ENCODE results near the gene PKIG.
A peak's percentile ranks its signal among the peaks of the same experiment; 100 is the strongest.

PKIG gene

DNA sequence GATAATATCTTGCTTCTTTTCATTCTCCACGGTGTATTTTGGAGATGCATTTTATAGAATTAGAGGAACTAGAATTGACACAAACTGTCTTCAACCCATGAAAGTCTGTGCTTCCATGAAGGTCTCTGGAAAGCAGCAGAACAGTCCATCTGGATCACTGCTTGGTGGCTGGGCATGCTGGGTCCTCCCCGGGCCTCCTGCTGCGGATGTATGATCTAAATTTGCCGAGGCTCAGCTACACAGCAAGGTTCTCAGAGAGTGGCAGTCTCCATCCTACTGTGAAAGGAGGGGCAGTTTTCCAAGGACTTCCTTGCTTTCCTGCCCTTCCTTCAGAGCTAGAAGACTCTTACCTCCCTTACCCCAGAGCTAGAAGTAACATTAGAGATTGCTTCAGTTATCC lies 15.1 kb downstream of the PKIG start:
- DNase-seq, result no peak

DNA sequence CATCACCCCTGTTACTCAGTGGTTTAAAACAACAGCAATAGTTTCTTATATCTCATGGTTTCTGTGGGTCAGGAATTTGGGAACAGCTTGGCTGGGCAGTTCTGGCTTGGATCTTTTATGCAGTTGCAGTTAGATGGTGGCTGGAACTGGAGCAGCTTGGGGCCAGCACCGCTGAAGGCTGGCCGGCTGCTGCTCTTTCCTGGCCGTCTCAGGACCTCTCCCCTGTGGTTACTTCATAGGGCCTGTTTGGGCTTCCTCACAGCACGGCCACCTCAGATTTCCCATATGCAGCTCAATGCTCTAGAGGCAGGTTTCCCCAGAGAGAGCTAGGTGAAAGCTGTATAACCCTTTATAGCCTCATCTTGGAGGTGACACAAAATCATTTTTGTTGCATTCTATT lies 15.6 kb downstream of the PKIG start:
- DNase-seq, result no peak

DNA sequence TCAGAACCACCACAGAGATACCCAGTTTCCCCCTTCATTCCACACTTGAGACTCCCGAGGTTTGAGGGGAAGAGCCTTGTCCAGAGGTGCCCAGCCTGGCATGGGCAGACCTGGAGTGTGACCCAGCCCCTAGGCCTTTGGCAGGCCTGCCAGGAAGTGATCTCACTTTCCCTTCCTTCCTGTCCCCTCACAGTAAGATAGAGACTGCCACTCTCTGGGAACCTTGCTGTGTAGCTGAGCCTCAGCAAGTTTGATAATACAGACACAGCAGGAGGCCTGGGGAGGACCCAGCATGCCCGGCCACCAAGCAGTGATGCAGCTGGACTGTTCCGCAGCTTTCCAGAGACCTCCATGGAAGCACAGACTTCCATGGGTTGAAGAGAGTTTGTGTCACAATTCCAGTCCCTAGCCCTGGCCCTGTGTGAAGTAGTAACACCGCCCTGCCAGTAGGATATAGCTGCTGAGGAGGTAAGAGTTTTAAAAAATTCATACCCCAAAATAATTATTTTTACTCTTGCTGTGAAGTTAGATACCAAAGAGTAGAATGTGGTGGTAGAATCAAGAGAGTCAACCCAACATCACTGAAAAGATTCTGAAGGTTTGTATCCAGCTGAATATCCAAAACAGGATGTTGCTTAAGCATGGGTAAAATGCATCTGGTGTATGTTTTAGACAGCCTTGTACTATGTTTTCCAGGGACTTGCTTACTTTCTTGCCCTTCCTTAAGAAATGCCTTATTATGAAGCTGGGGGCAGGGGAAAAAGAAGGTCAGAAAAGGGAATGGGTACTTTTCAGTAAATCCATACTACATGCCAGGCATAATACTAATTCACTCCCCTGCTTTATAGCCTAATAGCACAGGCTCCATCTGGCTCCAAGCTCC lies 16.3 kb downstream of the PKIG start:
- no peak for DNase-seq

DNA sequence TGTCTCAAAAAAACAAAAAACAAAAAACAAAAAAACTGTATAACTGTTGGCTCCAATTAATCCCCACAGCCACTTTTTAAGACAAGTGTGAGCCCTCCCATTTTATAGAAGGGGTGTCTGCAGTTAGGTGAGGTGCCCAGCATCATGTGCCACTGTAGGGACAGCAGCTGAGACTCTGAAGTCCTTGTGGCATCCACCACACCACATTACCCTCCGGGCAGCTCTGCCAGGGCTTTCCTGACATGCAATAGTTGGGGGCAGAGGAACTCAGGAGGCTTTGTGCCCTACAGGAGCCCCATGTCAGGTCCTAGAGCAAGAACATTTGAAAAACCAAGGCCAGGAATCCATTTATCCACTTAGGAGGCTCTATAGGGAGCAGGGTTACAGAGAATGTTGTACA lies 17.3 kb downstream of the PKIG start:
- DNase-seq, result no peak

DNA sequence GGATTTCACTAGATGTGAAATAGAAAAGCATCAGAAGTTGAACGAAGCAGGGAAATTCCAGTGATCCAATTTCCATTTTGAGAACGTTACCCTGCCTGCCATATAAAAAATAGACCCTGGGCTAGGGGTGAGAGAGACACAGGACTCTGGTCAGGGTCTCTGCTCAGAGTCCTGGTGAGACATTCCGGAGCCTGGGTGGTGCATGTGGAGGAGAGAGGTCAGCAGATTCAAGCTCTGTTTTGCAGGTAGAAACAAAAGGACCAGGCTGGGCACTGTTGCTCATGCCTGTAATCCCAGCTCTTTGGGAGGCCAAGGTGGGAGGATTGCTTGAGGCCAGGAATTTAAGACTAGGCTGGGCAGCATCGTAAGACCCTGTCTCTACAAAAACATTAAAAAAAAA lies 17.9 kb downstream of the PKIG start:
- DNase-seq, result no peak

DNA sequence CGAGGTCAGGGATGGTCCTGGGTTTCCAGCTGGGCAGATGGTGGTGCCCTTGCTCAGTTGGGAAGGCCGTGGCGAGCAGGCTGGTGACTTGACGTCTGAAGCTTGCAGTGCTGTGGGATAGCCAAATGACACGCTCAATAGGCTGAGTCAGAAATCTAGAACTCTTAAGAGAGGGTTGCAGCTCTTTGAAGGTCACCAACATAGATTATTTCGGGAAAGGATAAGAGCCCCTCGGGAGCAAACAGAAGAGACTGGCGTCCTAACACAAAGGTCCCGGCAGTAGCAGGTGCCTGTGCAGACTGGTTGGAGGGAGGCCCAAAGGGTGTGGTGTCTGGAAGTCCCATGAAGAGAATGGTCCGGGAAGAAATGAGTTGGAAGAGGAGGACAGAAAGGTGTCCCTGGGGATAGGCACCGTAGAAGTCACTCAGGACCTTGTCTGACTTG lies 18.4 kb downstream of the PKIG start:
- no peak for DNase-seq

DNA sequence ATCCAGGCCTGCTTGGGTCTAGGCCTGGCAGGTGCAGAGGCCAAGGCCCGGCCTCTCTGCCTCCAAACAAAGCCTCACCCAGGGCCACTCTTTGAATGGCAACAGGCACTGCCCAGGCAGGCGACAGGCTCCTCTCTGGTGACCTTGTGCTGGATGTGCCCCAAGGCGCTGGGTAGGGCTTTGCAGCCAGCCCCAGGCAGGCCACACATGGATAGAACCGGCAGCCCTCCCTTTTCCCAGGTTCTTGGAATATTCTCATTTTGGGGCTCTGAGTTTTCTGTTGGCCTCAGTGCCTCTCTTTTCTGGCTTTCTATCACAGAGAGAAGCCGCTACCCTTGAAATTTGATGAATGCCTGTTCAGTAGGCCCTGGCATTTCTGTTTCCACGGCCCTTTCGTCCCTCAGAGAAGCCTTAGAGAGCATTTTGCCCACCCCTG lies 18.9 kb downstream of the PKIG start:
- no peak for DNase-seq

DNA sequence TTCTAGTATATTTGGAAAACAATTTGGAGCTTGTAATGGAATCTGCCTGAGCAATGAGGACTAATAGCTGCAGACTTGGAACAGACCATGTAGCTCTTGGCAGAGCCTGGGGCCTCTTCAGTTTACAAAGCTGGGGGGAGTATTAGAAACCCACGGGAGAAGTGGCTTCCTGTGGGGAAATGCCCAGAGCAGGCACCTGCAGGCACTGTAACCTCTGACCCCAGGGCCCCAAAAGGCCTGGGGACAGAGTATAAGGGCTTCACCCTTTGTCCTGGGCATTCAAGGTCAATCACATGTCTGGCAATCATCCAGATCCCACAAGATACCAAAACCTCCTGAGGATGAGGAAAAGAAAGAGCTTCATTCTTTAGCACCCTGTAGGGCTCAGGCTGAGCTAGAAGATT lies 19.4 kb downstream of the PKIG start:
- no peak for DNase-seq

DNA sequence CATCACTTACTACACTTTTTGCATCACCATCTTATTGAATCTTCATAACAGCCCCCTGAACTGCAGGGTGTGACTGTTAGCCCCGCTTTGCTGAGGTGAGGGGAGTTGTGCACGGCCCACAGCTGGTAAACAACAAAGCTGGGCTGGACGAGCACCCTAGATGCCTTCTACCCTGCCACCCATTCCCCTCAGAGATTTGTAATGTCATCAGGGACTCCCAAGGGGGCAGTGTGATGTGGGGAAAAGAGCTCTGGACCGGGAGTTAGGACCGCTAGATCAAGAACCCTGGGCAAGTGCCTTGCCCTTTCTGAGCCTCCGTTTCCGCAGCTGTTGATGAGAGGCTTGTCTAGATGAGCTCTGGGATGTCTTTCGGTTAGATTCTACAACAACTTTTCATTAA lies 20.9 kb downstream of the PKIG start:
- no peak for DNase-seq

DNA sequence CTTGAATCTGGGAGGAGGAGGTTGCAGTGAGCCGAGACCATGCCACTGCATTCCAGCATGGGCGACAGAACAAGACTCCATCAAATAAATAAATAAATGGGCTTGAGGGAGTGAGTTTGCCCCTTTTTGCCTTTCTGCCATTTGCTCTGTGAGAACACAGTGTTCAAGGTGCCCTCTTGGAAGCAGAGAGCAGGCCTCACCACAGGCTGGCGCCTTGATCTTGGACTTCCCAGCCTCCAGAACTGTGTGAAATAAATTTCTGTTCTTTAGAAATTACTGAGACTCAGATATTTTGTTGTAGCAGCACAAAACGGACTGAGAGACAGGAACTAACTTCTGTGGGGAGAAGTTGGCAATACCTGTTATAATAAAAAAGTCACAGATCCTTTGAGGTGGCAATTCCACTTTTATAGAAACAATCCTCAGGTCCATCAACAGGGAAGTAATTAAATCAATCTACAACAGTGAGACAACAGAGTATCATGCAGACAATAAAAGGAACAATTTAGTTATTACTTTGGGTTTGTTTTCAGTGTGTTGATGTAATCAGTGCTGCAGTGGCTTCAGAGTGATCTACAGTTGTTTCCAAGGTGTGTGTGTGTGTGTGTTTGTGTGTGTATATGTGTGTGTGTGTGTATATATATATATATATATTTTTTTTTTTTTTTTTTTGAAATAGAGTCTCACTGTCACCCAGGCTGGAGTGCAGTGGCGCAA lies 24.5 kb downstream of the PKIG start:
- no peak for DNase-seq

DNA sequence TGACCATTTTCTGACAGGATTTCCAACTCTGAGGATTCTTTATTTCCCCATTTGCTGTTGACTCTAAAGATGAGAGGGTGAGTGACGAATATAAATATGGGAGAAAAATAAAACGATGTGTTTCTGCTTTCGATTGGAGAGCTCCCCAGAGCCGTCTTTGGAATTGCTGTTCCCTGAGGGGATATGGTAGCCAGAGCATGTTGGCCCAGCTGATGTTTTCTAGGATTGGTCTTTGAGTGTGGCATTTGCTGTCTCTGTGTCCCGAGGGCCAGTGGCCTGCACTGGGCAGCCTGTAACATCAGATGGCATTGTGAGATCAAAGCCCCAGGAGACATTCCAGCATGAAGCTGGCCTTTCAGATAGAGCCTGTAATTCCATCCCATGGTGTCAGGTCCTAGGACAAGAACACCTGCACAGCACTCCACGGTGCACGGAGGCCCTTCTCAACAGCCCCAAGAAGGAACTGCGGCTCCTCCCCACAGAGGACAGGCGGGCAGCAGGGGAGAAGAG lies 26.7 kb downstream of the PKIG start:
- DNase-seq, result no peak

DNA sequence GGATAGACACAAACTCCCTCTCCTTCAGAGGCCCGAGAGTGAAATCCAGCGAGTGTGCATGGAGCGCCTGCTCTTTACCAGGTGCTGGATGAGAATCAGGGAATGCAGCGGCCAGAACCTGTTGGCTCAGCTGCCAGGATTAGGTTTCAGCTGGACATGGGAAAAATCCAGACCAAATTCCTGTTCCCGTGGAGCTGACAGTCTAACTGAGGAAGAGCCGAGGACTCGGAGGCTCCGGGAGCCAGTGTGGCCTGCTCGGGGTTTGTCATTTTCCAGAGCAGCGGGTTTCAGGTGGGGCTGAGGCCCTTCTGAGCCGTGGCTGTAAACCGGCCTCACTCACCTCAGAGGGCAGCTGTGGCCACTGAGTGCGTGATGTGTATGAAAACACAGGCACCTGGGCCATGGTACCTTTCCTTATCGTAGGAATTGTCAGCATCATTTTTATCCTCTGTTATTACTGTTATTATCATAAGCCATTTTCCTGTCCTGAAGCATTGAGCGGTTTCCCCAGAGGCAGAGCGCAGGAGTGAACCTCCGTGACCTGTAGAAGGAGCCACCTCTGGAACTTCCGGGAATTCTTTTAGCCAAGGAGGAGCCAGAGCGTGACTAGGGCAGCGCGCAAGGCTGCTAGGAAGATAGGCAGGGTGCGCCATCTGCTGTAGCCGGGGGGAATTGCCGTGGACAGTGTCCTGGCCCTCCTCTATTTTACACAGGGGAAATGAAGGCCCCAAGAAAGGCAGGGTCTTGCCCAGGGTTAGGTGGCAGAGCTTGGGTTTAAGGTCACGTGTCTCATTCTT lies 27.3 kb downstream of the PKIG start:
- peak; percentile 91 for DNase-seq

DNA sequence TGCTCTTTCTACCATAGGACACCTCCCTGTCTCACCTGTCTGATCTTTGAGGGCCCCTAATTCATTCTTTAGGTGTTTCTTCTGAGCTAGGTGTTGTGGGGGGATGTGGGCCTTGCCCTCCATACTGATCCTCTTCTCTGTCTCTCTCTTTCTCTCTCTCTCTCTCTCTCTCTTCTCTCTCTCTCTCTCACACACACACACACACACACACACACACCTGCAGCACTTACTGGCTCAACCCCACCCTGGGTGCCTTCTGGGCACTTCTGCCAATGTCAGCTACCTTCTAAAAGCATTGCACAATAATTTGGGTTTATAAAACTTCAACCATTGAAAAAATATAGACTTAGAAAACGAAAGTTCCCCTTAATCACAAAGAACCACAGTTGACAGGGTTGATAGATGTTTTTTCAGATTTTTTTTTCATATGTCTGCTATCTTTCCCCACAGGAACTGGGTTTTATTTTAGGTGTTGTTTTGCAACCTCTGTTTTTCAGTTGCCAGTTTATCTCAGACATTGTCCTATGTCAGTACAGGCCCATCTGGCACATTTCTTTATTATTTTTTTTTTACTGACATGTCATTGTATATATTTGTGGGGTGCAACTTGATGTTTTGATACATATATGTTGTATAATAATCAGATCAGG lies 28.1 kb downstream of the PKIG start:
- DNase-seq, result no peak

DNA sequence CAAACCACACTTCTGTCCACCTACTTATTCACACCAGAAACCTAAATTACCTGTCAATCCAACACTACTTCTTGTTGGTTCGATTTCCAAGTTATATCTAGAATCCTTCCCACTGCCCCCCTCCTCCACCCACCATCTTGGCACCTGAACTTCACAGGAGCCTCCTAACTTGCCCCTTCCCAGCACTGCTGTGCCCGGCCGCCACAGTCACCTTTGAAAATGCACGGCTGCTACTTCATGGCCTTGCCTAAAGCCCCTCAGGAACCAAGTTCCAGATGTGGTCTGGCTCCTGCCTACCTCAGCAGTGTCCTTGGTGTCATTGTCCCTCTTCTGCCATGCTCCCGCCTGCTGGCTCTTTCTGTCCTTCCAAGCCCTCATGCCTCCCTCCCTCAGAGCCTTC lies 31.2 kb downstream of the PKIG start:
- DNase-seq, result no peak

DNA sequence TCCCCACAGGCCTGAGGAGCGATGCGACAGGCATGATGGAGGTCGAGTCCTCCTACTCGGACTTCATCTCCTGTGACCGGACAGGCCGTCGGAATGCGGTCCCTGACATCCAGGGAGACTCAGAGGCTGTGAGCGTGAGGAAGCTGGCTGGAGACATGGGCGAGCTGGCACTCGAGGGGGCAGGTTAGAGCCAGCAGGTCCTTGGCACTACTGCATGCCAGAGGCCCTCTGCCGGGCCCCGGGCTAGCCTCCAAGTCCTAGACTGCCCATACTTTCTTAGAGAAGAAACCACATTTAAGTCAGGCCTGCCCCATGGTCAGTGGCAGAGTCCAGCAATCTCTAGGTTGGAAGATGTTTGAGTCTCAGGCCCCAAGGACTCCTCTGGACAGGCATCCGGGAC lies 32.1 kb downstream of the PKIG start:
- no peak for DNase-seq

DNA sequence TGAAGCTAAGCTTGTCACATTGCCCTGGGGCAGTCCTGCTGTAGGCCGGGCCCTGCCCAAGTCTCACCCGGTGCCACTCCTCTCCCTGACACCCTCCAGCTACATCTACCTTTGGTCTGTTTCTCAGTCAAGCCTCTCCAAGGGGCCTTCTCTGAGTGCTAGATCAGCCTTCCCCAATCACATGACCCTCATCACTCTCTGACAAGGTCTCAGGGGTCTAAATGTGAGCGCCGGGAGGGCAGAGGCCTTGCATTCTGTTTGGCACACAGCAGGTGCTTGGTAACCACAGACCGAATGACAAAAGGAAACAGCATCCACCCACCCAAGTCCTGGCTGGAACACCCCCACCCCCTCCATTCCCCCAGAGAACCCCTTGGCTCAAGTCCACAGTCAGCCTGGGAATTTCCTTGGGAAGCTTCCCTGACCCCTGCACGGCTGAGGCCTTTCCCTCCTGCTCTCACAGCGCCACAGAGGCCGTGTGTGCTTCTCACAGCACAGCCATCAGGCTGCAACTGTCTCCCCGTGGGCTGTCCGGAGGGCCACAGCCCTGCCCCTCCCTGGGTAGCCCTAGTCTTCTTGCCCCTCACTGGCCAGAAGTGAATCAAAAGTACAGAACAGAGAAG lies 32.9 kb downstream of the PKIG start:
- no peak for DNase-seq

DNA sequence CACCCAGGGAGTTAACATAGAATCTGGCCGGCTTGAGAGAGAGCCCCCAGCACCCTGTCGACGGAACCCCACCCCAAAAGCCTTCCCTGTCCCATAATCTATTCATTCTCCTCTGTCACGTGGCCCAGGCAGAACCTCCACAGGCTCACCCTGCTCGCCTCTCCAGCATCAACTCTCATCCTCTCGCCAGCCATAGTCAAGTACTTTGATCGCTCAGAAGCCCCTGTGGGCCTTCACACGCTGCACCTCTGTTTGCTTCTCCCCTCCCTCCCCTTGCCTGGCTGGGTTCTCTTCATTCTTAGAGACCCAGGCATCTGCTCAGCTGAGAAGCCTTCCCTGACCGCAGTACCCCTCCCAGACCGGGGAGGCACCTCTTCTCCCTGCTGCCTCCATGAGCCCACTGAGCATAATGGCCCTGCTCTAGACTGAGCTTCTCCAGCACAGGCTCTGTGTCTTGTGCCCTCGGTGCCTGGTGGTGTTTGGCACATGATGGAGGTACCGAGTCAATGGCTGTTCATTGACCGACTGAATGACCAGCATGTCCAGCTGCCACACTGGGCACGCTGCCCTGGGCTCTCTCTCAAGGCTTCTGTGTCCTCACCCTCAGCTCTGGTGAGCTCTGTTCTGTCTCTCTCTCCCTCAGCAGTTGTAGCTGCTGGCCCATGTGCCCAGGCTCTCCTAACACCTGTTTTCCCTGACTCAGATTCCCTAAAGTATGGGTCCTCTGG lies 33.7 kb downstream of the PKIG start:
- no peak for DNase-seq

DNA sequence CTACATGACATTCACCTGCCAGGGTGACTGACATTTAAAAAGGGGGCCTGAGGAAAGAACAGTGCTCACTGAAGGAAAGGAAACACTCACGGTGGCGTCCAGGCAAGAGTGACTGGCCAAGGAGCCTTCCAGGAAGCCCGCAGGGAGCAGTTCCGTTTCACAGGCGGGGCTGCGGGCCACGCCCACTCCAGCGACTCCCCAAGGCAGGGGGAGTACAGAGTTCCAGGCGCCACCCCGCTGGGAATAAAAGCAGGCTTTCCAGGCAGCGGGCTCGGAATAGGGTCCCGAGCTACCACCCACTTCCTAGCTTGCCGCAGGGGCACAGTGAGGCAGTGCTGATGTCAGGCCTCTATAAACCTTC lies 34.2 kb downstream of the PKIG start:
- no peak for DNase-seq

DNA sequence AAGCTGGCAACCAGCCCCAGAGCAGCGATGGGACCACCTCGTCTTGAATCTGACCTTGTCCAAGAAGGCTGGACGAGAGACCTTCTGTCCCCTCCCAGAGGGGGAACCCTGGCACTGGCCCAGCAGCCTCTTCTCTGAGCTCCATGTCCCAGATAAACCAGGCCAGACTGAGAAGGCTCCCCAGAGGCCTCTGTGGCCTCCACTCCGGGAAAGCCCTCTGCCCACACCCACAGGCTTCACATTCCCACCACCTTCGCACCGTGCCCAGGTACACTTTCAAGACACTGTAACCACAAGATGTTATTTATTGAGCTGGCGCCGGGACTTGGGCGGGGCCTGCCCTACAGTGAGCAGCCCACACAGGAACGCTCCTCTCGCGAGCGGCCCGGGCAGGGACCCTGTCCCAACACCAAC lies 35.9 kb downstream of the PKIG start:
- peak; percentile 36 to 38 for DNase-seq

DNA sequence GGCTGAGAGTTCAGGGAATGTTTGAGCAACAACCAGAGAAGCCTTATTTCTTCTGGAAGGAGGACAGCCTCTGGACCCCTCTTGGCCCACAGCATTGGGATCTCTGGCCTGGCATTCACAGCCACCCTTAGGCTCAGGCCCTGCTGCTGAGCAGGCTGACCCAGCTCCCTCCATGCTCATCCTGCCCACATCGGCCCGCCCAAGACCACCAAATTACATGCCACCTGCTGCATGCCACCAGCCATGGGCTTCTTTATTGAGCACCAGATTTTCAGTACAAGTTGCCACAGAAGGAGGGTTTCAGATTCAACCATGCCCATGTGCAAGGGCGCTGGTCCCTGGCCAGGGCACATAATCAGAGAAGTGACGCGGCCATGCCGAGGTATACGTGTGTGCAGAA lies 36.9 kb downstream of the PKIG start:
- no peak for DNase-seq

DNA sequence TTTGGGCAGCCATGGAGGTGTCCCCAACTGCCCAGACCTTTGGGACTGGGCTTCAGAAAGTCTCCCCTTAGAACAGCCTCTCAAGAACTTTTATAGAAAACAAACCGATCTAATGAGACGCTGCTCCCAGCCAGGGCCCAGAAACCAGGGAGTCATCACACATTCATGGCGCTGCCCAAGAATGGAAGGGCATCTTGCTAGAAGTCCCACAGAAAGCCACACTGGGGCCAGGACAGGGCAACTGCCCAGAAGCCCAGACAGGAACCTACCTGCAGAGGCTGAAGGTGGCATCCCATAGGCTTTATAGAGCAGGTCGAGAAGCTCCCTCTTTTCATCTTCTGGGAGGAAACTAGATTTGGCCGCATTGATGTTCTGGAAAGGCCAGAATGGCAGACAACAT lies 37.7 kb downstream of the PKIG start:
- DNase-seq, result no peak

DNA sequence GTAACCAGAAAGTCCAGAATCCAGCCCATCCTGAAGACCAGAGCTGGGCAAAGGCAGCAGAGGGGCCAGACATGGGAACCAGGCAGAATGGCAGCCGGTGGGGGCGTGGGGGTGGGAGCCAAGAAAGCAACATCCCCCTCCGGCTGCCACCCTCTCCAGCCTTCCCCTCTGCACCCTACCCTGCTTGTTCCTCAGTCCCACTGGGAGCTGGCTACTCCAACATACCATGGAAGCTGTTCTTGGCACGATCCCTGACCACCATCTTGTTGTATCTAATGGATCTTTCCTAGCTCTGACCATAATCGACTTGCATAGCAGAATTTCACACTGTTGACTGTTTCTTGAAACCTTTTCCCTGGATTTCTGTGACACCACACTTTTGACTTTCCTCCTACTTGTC lies 38.9 kb downstream of the PKIG start:
- DNase-seq, result no peak

All from stimulated activated CD4-positive, alpha-beta T cell treated with anti-CD3 and anti-CD28 coated beads, Interleukin-2, amount 100 ng/mL, for 24 hours (primary cell).